ENCODE data around the gene CRTAC1. TPM values are rescaled to one million over a fixed set of nuclear protein-coding genes. Genes with fewer than 3 reads are reported as not detected.

Gene CRTAC1
- total and polyA plus RNA-seq, 4 donors, result 0.14 to 0.33 (median 0.26) TPM

DNA sequence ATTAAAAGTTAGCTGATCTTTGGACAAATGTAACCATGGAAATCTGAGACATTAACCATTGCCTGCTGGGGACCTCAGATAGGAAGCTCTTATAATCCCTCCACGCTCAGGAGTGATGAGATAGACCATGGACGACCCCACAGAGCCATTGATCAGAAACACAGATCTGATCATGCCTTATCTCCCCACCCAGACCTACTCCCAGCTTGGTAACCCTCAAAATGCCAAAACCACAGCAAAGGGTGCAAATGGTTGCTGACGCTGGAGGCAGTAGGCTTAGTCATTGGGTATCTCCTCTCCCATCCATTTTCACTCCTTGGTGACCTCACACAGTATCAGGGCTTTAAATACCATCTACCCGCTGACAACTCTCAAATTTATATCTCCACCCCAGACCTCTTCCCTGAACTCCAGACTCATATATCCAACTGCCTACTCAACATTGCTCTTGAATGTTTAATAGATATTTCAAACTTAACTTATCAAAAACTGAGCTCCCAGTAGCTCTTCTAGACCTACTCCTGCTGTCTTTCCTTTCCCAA, 60.8 kb downstream of the CRTAC1 start:
- peaks cover 0 to 4% (median 2%) of the 10 kb centered on the region in 4 donors for H3K27me3 ChIP-seq (ENCODE audit: control insufficient read depth in 4 of 4, insufficient read depth in 4 of 4, low read length in 3 of 4)
- H3K9me3 ChIP-seq (ENCODE audit: control insufficient read depth in 4 of 4, low read length in 3 of 4), result no peaks in the 10 kb centered on the region
- WGBS, result 59% methylated on average over 4 of the region's 4 CpGs
- no peak overlapping the region for H3K9ac ChIP-seq (ENCODE audit: low read depth in 1 of 2, low read length in 2 of 2)
- H3K4me3 ChIP-seq (ENCODE audit: low read depth in 1 of 3, low read length in 3 of 3), result no peak overlapping the region
- DNase-seq (ENCODE audit: low spot score), result no peak
- H3K36me3 ChIP-seq (ENCODE audit: control insufficient read depth in 4 of 4, insufficient read depth in 3 of 4, low read depth in 1 of 4, low read length in 3 of 4), result no peaks in the 10 kb centered on the region
- no peak overlapping the region for H3K27ac ChIP-seq (ENCODE audit: low read depth in 1 of 2, low read length in 2 of 2)
- H3K4me1 ChIP-seq (ENCODE audit: control insufficient read depth in 4 of 4, insufficient read depth in 4 of 4, low read length in 3 of 4), result no peaks in the 10 kb centered on the region
- TF ChIP-seq, protein P1, sequence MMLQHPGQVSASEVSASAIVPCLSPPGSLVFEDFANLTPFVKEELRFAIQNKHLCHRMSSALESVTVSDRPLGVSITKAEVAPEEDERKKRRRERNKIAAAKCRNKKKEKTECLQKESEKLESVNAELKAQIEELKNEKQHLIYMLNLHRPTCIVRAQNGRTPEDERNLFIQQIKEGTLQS (IDR thresholded peaks at IDR 0.05), result no peak
- TF ChIP-seq JUND (IDR thresholded peaks at IDR 0.05) (no peak), HNF4A (conservative IDR thresholded peaks at IDR 0.05) (no peak), SP1 (IDR thresholded peaks at IDR 0.05) (no peak), FOXA1 (IDR thresholded peaks at IDR 0.05) (no peak), YY1 (IDR thresholded peaks at IDR 0.05) (no peak), HNF4G (IDR thresholded peaks at IDR 0.05) (no peak), EGR1 (IDR thresholded peaks at IDR 0.05; ENCODE audit: low read depth in 2 of 2) (no peak)
- TF ChIP-seq, protein P2, sequence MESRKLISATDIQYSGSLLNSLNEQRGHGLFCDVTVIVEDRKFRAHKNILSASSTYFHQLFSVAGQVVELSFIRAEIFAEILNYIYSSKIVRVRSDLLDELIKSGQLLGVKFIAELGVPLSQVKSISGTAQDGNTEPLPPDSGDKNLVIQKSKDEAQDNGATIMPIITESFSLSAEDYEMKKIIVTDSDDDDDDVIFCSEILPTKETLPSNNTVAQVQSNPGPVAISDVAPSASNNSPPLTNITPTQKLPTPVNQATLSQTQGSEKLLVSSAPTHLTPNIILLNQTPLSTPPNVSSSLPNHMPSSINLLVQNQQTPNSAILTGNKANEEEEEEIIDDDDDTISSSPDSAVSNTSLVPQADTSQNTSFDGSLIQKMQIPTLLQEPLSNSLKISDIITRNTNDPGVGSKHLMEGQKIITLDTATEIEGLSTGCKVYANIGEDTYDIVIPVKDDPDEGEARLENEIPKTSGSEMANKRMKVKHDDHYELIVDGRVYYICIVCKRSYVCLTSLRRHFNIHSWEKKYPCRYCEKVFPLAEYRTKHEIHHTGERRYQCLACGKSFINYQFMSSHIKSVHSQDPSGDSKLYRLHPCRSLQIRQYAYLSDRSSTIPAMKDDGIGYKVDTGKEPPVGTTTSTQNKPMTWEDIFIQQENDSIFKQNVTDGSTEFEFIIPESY (IDR thresholded peaks at IDR 0.05), result no peak
- TF ChIP-seq, protein P3, sequence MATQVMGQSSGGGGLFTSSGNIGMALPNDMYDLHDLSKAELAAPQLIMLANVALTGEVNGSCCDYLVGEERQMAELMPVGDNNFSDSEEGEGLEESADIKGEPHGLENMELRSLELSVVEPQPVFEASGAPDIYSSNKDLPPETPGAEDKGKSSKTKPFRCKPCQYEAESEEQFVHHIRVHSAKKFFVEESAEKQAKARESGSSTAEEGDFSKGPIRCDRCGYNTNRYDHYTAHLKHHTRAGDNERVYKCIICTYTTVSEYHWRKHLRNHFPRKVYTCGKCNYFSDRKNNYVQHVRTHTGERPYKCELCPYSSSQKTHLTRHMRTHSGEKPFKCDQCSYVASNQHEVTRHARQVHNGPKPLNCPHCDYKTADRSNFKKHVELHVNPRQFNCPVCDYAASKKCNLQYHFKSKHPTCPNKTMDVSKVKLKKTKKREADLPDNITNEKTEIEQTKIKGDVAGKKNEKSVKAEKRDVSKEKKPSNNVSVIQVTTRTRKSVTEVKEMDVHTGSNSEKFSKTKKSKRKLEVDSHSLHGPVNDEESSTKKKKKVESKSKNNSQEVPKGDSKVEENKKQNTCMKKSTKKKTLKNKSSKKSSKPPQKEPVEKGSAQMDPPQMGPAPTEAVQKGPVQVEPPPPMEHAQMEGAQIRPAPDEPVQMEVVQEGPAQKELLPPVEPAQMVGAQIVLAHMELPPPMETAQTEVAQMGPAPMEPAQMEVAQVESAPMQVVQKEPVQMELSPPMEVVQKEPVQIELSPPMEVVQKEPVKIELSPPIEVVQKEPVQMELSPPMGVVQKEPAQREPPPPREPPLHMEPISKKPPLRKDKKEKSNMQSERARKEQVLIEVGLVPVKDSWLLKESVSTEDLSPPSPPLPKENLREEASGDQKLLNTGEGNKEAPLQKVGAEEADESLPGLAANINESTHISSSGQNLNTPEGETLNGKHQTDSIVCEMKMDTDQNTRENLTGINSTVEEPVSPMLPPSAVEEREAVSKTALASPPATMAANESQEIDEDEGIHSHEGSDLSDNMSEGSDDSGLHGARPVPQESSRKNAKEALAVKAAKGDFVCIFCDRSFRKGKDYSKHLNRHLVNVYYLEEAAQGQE (IDR thresholded peaks at IDR 0.05), result no peak
- TF ChIP-seq, protein P4, sequence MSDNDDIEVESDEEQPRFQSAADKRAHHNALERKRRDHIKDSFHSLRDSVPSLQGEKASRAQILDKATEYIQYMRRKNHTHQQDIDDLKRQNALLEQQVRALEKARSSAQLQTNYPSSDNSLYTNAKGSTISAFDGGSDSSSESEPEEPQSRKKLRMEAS (IDR thresholded peaks at IDR 0.05), result no peak

DNA sequence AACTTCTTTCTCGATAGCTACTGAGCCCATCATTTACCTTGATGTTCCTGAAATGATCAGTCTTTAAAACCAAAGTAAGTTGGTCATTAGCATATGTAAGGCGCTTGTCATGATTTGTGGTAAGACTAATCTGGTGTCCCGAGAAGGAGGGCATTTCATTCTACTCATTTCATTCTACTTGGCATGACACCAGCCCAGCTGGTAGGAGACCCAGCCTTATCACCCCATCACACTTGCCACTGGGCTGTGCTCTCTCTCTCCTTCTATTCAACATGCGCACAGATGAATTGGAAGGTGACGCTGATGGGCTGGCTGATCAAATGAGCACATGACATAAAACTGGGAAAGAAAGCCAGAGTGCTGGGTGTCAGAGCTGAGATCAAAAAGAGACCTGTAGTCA, 65.7 kb downstream of the CRTAC1 start:
- Histone ChIP-seq H3K27me3 (ENCODE audit: control insufficient read depth in 4 of 4, insufficient read depth in 4 of 4, low read length in 3 of 4) (peaks cover 0 to 5% (median 3%) of the 10 kb centered on the region in 4 donors), H3K36me3 (ENCODE audit: control insufficient read depth in 4 of 4, insufficient read depth in 3 of 4, low read depth in 1 of 4, low read length in 3 of 4) (no peaks in the 10 kb centered on the region)
- 77% methylated on average over 5 of the region's 5 CpGs for WGBS

More for the DNA sequence above, 65.7 kb downstream of the CRTAC1 start:
- no peak for DNase-seq (ENCODE audit: low spot score)
- Histone ChIP-seq H3K4me3 (ENCODE audit: low read depth in 1 of 3, low read length in 3 of 3) (no peak overlapping the region), H3K27ac (ENCODE audit: low read depth in 1 of 2, low read length in 2 of 2) (no peak overlapping the region), H3K9me3 (ENCODE audit: control insufficient read depth in 4 of 4, low read length in 3 of 4) (no peaks in the 10 kb centered on the region), H3K4me1 (ENCODE audit: control insufficient read depth in 4 of 4, insufficient read depth in 4 of 4, low read length in 3 of 4) (no peaks in the 10 kb centered on the region), H3K9ac (ENCODE audit: low read depth in 1 of 2, low read length in 2 of 2) (no peak overlapping the region)
- TF ChIP-seq EGR1 (IDR thresholded peaks at IDR 0.05; ENCODE audit: low read depth in 2 of 2) (no peak), FOXA1 (IDR thresholded peaks at IDR 0.05) (no peak), SP1 (IDR thresholded peaks at IDR 0.05) (no peak), HNF4A (conservative IDR thresholded peaks at IDR 0.05) (no peak), TAF1 (conservative IDR thresholded peaks at IDR 0.05) (no peak), HNF4G (IDR thresholded peaks at IDR 0.05) (no peak), JUND (IDR thresholded peaks at IDR 0.05) (no peak), YY1 (IDR thresholded peaks at IDR 0.05) (no peak), RAD21 (IDR thresholded peaks at IDR 0.05) (no peak), NR2F2 (IDR thresholded peaks at IDR 0.05) (no peak), FOXA2 (IDR thresholded peaks at IDR 0.05) (no peak)
- TF ChIP-seq, protein P5, sequence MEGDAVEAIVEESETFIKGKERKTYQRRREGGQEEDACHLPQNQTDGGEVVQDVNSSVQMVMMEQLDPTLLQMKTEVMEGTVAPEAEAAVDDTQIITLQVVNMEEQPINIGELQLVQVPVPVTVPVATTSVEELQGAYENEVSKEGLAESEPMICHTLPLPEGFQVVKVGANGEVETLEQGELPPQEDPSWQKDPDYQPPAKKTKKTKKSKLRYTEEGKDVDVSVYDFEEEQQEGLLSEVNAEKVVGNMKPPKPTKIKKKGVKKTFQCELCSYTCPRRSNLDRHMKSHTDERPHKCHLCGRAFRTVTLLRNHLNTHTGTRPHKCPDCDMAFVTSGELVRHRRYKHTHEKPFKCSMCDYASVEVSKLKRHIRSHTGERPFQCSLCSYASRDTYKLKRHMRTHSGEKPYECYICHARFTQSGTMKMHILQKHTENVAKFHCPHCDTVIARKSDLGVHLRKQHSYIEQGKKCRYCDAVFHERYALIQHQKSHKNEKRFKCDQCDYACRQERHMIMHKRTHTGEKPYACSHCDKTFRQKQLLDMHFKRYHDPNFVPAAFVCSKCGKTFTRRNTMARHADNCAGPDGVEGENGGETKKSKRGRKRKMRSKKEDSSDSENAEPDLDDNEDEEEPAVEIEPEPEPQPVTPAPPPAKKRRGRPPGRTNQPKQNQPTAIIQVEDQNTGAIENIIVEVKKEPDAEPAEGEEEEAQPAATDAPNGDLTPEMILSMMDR (IDR thresholded peaks at IDR 0.05; ENCODE audit: low read depth, low read length, missing input control), result no peak
- TF ChIP-seq, protein P4 (IDR thresholded peaks at IDR 0.05), result no peak
- TF ChIP-seq, protein P2 (IDR thresholded peaks at IDR 0.05), result no peak

All from liver (tissue), 9 donors.